GM12892 (cell line): ENCODE measurements around the gene BBLN.

Experiments used
- POLR2A ChIP-seq: IDR thresholded peaks from 2 replicates; pipeline ENCODE4 v1.6.1; 2011; ENCODE audit warnings: low read depth, low read length, control low read depth
- POLR2AphosphoS5 ChIP-seq: IDR thresholded peaks from 2 replicates; pipeline ENCODE4 v1.6.1; 2011; ENCODE audit warnings: low read depth, low read length, control low read depth

GRCh38 chr9:128141604-128142003 is 18.5 kb upstream of the BBLN start:
- no peak for TF ChIP-seq POLR2AphosphoS5
- no peak for TF ChIP-seq POLR2A
